GM08714 (cell line): ENCODE measurements around the gene ADRA2C.

Experiments
- H3K4me3 ChIP-seq: fragments of 200-500 bp; sonication (Bioruptor generic); 2 replicates; pipeline ENCODE4 v1.5.1; 2014; ENCODE audit warnings: mild to moderate bottlenecking, low read length, inconsistent platforms
- ZNF274 ChIP-seq: IDR thresholded peaks from 2 replicates; pipeline ENCODE4 v1.6.1; 2012; ENCODE audit warnings: mild to moderate bottlenecking, low read depth, low read length

The ADRA2C gene

DNA sequence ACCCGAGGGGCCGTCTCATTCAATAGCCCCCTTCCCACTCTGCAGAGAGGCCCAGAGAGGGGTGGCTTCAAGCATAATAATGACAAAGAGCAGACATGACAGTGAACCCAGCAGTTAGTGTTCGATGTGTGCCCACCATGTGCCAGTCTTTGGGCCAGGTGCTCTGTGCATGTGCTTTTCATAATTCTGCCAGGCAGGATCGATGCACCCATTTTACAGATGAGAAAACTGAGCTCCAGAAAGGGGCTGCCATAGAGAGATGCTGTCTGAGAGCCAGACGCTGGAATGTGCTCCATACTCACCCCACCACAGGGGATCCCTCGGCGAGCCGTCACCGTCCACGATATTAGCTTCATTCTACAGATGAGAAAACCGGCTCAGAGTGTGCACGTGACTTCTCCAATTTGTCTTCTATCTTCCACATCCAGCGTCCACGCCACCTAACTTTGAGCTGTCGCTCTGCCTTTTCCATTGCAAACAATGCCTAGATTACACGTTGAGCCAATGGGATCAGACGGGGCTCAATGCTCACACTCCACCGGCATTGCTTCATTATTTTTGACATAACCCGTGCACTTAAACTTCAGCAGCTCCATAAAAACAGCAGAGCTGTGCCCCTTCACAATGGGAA, 8.2 kb downstream of the ADRA2C start:
- H3K4me3 ChIP-seq = no peak overlapping the region
- no peak for TF ChIP-seq ZNF274

DNA sequence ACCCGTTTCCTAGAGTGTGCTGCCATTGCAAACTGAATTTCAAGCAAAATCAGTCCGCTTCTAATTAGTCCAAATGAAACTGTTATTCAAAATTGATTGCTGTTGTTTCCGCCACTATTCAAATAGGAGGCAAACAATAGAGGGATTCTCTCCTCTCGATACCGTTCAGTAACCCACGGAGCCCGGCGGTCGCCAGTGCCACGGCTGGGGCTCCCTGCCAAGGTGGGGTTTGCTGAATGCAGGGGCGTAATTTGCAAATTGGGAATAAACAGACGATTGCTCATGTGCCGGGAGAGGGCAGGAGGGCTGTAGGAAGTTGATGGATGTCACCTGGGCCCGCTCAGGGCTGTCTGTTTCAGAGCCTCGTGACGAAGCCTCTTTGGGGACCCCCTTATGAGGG, 8.8 kb downstream of the ADRA2C start:
- TF ChIP-seq ZNF274 = no peak
- H3K4me3 ChIP-seq = no peak overlapping the region

DNA sequence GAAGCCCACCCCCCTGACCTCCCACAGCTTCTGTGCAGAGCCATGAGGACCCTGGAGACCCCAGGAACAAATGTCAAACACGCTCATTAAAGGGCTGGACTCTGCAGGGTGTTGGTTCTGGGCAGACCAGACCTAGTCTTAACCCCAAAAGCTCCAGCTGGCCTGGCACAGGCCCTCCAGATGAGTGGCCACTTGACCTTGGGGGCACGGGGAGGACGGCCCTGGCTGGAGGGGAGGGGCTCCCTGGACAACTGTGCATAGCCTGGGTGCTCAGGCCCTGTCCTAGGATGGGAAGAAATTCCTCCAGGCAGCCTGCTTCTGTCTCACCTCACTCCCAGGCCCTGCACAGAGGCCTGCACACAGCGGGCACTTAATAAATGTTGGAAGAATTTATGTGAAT, 9.4 kb downstream of the ADRA2C start:
- TF ChIP-seq ZNF274 = no peak
- H3K4me3 ChIP-seq = no peak overlapping the region

DNA sequence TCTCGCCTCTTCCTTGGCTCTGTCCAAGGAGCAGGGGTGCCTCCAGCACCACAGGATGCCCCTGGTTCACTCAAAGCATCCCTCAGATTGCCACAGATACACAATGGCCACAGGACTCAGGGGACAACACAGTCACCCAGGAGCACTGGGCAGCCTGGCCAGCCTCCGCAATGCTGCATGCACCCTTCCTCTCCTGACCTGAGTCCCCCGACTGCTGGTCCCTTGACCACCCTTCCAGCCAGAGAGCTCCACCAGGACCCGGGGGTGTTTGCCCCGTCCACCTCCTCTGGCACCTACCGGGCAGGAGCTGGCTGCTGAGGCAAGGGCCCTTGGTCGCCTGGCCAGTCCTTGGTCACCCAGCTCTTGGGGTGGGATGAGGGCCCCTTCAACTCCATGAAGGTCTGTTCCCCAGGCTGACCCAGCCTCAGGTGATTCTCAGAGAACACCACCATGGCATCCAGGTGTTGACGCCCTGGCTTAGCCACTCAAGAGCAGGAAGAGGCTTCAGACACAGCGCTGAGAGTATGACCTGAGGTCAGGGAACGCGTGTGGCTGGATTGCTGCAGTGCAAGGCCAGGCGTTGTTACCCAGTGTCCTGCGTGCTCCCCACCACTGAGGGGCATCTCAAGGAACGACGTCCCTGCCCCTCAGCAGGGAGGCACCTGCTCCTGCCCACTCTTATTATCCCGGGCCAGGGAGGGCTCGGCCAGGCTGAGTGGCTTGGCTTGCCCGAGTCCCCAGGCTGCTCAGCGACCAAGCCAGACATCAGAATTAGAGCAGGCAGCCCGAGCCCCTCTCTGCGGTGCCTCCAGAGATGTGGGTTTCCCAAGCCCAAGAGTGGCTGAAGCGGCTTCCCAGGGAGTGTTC, 10.2 kb downstream of the ADRA2C start:
- TF ChIP-seq ZNF274 = no peak
- H3K4me3 ChIP-seq = no peak overlapping the region

DNA sequence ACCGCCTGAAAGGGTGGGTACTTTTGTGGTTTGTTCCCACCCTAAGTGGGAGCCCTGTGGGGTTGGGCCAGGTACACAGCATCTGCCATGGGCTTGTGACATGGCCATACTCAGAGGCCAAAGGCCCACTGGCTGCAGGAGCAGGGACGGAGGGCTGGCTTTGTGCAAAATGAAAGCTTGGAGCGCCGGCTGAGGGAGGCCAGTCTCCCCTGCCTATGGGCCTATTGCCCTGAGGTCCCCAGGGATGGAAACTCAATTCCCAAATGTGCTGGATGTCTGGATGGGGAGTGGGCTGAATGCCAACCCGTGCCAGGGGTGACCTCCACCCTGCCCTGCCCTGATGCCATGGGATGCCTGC, 10.8 kb downstream of the ADRA2C start:
- TF ChIP-seq ZNF274 = no peak
- H3K4me3 ChIP-seq = no peak overlapping the region

DNA sequence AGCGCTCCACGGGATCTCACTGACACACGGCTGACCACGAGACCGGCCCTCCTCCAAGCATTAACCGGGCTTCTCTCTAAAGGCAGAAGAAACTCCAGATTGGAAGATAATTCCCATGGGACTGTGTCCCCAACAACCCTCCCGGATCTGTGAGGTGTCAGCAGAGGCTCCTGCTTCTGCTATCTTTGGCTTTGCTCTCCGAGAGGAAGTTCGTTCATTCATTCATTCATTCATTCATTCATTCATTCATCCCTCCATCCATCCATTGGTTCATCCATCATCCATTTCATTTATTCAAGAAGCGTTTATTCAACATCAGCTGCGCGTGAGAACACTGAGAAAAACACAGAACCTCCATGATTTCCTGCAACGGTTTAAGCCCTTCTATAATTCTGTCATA, 11.5 kb downstream of the ADRA2C start:
- TF ChIP-seq ZNF274 = no peak
- no peak overlapping the region for H3K4me3 ChIP-seq

DNA sequence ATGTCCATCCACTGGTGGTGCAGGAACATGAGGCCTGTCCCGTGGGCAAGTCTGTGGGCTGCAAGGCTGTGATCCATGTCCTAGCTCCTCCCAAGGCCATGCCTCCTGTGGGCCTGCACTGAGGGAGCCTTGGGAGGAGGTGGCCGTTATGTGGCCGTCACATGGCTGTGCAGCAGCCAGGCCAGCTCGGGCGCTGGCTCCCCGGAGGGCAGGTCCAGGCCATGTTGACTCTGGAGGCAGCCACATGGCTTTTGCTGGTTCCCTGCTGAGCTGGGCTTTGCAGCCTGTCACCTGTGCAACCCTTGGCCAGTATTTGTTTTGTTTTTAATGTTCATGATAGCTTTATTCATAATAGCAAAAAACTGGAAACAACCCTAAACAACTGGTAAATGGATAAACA, 13.3 kb downstream of the ADRA2C start:
- no peak for TF ChIP-seq ZNF274
- no peak overlapping the region for H3K4me3 ChIP-seq

DNA sequence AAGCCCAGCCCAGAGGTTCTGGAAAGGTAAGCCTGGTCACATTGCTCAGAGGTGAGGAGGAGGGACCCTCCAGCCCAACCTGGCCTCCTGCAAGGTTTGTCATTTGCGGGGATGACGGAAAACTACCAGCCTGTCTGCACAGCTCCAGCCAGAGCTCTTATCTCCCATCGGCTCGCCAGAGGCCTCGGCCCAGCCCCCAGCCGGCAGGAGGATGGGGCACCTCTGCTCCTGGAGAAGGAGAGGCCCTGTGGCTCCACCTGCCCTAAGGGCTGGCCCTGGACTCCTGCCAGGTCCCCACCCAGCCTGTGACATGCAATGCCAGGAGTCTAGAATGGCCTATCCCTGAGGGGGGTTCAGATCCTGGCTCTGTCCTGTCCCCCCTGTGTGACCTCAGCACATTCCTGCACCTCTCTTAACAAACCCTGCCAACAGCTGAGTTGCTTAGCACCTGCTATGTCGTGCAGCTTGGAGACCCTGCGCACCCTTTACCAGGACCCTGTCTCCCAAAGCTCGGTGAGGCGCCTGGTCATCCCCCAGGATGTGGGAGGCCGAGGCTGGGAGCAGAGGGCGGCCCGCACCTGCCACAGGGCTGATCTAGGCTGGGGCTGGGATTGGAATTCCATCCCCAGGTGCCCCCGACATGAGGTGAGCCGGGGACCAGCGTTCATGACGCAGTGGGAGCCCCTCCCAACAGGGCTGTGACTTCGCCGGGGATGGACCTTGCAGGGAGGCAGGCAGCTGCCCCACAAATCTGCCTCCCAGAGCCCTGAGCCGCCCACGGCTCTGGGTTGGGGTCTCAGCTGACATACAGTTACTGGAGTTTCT, 14.4 kb downstream of the ADRA2C start:
- no peak overlapping the region for H3K4me3 ChIP-seq

DNA sequence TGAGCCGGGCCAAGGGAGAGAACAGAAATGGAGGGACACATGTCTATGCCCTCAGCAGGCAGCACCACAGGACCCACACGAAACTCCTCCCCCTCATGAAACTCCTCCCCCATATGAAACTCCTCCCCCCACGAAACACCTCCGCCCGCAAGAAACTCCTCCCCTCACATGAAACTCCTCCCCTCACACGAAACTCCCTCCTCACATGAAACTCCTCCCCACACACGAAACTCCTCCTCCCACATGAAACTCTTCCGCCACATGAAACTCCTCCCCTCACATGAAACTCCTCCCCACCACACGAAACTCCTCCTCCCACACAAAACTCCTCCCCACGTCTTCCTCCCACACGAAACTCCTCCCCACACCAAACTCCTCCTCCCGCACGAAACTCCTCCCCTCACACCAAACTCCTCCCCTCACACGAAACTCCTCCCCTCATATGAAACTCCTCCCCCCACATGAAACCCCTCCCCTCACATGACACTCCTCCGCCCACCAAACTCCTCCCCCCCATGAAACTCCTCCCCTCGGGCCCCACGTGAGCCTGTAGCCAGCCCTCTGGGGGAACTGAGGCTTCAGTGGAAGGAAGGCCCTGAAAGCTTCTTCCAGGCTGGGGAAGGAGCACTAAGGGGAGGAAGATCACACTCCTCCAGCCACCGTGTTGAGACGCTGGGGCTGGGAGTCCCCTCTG, 15.2 kb downstream of the ADRA2C start:
- no peak overlapping the region for H3K4me3 ChIP-seq
- no peak for TF ChIP-seq ZNF274

More for the DNA sequence above, 14.4 kb downstream of the ADRA2C start:
- no peak for TF ChIP-seq ZNF274

DNA sequence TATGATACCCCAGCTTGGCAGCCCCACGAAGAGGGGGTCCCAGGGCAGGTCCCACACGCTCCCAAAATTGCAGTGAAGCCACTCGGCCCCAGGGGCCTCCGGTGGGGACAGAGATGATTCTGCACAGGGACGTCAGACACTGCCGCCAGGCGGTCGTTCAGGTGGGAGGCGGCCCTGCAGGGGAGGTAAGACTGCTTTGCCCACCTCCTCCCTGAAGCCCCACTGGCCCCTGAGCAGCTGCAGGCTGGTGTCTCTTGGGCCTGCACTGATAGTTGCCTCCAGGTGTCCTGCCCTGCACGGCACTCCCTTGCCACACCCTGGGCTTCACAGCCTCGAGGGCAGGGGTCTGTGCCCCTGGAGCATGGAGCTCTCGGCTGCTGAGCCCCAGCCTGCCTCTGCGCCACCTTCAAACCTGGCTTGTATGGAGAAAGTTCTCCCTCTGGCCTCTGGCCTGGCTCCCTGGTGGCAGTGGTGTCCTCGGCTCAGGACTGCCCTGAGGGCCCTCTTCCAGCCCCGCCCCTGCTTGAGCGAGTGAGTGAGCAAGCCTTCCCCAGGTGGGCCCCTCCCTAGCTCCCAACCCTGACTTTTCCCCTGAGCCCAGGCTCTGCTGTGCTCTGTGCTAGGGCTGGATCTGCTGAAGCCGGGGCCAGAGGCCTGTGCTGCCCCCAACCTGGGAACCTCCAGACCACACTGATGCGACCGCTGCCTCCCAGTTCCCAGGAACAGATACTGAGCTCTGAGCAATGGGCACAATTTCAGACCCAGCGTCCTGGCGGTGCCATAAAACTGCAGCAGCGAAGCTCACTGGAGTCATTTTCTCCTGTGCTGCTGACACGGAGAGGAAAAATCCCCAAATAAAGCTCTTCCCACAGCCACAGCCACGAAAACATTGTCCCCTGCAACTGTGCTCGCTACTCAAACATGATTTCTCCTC, 16.1 kb downstream of the ADRA2C start:
- H3K4me3 ChIP-seq = no peak overlapping the region
- no peak for TF ChIP-seq ZNF274

DNA sequence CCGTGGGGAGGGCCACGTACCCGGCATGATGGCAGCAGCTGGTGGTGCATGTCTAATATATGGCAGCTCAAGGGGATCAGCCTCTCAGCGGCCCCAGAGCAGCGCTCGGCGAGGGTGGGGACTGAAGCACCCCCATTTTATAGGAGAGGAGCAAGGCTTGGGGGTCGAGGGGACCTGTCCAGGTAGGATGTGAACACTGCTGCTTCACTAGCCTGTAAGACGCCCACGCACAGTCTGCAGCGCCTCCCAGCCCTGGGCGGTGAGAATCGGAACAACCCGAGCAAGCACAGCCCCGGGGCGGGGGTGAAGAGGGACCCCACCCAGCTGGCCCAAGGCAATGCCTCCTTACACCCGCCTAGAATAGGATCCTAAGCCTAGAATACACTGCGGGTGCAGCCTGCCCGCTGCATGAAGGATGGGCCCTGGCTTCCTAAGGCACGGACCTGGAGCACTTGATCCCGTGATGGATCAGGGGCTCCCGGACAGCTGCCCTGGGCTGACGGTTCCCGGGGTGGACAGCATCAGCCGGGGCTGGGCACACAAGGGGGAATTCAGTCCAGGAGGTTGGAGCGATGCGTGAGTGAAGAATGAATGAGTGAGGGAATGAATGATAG, 17.6 kb downstream of the ADRA2C start:
- no peak for TF ChIP-seq ZNF274
- H3K4me3 ChIP-seq = no peak overlapping the region

DNA sequence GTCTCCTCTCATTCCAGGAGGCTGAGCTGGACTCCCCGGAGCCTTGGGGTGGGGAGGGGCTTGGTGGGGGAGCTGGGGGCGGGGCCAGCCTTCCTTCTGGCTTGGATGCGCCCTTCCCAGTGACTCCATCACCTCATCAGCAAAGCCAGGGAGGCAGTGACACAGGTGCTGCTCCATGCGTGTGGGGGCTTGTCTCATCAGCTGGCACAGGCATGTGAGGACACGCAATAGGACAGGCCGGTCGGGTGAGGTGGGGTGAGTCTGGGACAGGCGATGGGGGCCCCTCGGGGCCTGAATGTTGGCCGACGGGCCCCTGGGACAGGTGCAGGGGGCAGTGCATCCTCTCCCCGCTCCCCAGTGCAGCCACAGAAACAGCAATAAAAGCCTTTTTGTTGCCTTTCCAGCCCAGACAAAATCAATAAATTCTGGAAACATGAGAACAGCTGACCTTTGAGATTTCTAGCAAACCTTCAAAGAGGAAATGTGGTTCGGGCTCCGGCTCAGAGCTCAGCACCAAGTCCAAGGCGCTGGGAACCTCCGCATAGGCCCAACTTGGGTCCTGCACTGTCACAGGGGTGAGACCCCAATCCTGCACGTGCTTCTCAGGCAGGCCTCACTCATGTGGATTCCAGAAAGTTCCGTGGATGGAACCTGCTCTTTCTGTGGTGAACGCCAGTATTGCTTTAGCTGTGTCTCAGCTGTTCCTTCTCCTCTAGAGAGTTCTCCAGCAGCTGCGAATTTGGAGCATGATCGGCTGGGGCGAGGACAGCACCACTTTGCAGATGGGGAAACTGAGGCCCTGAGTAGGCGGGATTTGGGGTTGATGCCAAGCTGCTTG, 18.5 kb downstream of the ADRA2C start:
- H3K4me3 ChIP-seq = no peak overlapping the region

More for the DNA sequence above, 18.5 kb downstream of the ADRA2C start:
- no peak for TF ChIP-seq ZNF274
